Vagina (tissue), 2 donors: ENCODE data around the gene PDRG1.

Experiments
- POLR2A ChIP-seq, 2 donors: fragments of 450-650 bp; IDR thresholded peaks; one replicate each; pipeline ENCODE4 v1.6.1; 2017; ENCODE audit warnings: antibody characterized with exemption in 2 of 2, mild to moderate bottlenecking in 2 of 2, moderate library complexity in 2 of 2
- POLR2AphosphoS5 ChIP-seq, 2 donors: sonication (generic); formaldehyde crosslinking; IDR thresholded peaks; one replicate each; pipeline ENCODE4 v1.9.0; 2017; ENCODE audit warnings: antibody characterized with exemption in 2 of 2, mild to moderate bottlenecking in 2 of 2, low read depth in 1 of 2; ENCODE audit not compliant: insufficient read depth in 1 of 2
- TF ChIP-seq, protein P1 (sequence below), 3 experiments: fragments of 450-650 bp in 2 of 3; fragments of 200-600 bp in 1 of 3; sonication (generic) in 1 of 3; IDR thresholded peaks; one replicate each; pipeline ENCODE4 v1.5.1; 2017 to 2019; ENCODE audit warnings: antibody characterized with exemption in 3 of 3, mild to moderate bottlenecking in 2 of 3, moderate library complexity in 2 of 3

DNA sequence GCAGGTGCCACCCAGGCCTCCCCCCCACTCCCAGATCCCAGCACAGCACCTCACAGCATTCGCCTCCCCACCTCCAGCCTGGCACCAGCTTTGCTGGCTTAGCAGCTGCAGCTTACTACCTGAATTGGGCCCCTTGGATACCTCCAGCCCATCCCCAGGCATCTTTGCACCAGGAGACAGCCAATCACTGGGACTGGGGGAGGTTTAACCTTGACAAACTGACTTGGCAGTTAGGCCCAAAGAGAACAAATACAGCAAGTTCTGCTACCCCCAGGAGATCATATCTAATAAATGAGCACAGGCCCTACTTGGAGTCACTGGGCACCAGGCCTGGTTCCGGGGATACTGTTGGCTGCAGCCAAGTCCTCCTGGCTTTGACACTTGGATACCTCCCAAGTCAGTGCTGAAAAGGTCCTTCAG, 8.8 kb downstream of the PDRG1 start:
- TF ChIP-seq, protein P1, sequence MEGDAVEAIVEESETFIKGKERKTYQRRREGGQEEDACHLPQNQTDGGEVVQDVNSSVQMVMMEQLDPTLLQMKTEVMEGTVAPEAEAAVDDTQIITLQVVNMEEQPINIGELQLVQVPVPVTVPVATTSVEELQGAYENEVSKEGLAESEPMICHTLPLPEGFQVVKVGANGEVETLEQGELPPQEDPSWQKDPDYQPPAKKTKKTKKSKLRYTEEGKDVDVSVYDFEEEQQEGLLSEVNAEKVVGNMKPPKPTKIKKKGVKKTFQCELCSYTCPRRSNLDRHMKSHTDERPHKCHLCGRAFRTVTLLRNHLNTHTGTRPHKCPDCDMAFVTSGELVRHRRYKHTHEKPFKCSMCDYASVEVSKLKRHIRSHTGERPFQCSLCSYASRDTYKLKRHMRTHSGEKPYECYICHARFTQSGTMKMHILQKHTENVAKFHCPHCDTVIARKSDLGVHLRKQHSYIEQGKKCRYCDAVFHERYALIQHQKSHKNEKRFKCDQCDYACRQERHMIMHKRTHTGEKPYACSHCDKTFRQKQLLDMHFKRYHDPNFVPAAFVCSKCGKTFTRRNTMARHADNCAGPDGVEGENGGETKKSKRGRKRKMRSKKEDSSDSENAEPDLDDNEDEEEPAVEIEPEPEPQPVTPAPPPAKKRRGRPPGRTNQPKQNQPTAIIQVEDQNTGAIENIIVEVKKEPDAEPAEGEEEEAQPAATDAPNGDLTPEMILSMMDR (IDR thresholded peaks at IDR 0.05), result no peak
- TF ChIP-seq POLR2AphosphoS5 (IDR thresholded peaks at IDR 0.05; ENCODE audit: insufficient read depth in 1 of 2, low read depth in 1 of 2) (no peak), POLR2A (IDR thresholded peaks at IDR 0.05) (no peak)
